NCI-H2227 (cell line): ENCODE measurements around the gene TP53RK.

ENCODE experiments used
- DNase-seq: peaks from one replicate; lab custom pipeline; 2025; ENCODE audit not compliant: unreplicated experiment; lab: John Stamatoyannopoulos, UW

The TP53RK gene

DNA sequence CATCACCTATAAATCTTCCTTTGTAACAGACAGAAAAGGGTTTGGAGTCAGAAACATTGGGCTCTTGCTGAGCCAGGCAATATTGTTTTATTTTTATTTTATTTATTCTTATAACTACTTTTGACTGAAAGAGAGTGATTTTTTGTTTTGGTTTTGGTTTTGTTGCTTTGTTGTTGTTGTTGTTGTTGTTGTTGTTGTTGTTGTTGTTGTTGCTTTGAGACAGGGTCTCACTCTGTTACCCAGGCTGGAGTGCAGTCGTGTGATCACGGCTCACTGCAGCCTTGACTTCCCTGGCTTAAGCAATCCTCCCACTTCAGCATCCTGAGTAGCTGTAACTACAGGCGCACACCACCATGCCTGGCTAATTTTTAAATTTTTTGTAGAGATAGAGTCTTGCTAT lies 22.9 kb downstream of the TP53RK start:
- DNase-seq = no peak

DNA sequence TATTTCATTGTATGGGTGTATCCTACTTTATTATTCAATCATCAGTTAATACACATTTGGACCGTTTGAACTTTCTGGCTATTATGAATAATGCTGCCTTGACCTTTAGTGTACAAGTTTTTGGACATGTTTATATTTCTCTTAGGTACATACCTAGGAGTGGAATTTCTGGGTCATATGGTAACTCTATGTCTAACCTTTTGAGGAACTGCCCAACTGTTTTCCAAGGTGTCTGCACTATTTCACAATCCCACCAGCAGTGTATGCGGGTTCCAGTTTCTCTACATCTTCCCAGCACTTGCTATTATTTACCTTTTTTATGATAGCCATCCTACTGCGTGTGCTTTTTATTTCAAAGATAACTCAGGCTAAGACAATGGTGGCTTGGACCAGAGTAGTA lies 23.6 kb downstream of the TP53RK start:
- no peak for DNase-seq

DNA sequence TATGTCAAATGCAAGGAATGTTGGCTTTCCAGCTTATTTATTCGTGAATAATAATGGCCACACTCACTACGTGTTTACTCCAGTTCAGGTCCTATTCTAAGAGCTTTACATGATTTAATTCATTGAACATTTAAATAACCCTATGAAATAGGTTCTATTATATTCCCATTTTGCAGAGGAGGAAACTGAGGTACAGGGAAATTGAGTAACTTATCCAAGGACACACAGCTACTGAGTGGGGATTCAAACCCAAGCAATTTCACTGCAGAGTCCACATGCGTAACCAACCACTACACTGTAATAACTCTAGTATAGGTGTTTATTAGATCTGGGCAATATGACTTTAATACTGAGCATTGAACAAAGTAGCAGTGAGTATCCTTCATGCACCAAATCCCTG lies 25.7 kb downstream of the TP53RK start:
- DNase-seq = no peak

DNA sequence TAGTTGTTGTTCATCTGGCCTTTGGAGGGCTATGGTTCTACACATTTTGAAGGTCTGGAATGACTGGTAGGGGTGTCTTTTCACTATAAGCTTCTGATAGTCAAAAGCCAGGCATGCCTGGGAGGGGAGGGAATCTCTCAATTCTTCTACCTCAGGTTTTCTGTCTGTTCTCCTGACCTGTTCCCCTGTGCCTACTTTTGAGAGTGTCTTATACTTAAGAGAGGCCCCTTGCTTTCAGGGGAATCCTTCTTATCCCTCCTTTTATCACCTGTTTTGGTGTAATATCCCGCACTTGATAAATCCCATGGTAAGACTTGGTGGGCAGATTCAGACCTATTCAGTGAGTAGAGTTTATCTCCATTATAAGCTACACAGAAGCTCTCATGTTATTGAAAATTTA lies 27.6 kb downstream of the TP53RK start:
- no peak for DNase-seq

GRCh38 chr20:46660487-46660886 lies 28.8 kb downstream of the TP53RK start:
- no peak for DNase-seq

- no peak for DNase-seq
Observed at GRCh38 chr20:46657618-46658017, 31.6 kb downstream of the TP53RK start.

GRCh38 chr20:46657137-46657536 lies 32.1 kb downstream of the TP53RK start:
- DNase-seq = no peak

DNA sequence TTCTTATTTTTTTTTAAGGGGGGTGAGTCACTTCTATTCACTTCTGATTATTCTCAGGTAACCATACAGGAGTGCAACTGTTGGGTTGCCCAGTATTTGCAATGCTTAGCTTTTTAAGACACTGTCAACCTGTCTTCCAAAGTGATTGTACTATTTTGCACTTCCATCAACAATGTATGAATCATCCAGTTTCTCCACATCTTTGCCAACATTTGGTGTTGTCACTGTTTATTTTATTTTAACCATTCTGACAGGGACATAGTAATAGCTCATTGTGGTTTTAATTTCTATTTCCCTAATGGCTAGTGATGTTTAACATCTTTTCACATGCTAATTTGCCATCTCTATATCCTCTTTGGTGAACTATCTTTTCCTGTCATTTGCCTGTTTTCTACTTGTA lies 36.5 kb downstream of the TP53RK start:
- DNase-seq = no peak

GRCh38 chr20:46651091-46651962 lies 37.9 kb downstream of the TP53RK start, which contains the start of gene SLC13A3:
TSS of gene SLC13A3 (minus strand) at chr20:46651459. CDS start at chr20:46651421, 38 bp downstream.
- peak; percentile 63 for DNase-seq

GRCh38 chr20:46650575-46651090 lies 38.6 kb downstream of the TP53RK start:
- DNase-seq = no peak

GRCh38 chr20:46649965-46650542 lies 39.2 kb downstream of the TP53RK start:
- no peak for DNase-seq

GRCh38 chr20:46649650-46649949 lies 39.6 kb downstream of the TP53RK start:
- DNase-seq = no peak

GRCh38 chr20:46648903-46649649 lies 40.2 kb downstream of the TP53RK start:
- peak; percentile 44 for DNase-seq

DNA sequence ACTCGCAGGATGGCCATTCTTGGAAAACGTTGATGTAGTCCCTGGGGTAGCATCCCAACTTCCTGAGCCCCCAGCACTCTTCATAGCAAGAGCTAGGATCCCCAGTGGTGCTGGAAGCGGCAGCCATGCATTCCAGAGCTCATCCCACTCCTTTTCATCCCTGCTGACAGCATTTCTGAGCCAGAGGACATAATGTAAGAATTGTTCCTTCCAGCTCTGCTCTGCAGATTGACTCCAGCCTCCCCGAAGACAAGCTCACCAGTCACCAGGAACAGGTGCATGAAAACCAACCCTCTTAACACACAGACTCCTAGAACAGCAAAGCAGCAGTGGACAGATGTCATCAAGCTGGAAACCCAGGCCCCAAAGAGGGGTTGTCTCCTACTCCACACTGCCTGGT lies 41.8 kb downstream of the TP53RK start:
- DNase-seq = no peak

DNA sequence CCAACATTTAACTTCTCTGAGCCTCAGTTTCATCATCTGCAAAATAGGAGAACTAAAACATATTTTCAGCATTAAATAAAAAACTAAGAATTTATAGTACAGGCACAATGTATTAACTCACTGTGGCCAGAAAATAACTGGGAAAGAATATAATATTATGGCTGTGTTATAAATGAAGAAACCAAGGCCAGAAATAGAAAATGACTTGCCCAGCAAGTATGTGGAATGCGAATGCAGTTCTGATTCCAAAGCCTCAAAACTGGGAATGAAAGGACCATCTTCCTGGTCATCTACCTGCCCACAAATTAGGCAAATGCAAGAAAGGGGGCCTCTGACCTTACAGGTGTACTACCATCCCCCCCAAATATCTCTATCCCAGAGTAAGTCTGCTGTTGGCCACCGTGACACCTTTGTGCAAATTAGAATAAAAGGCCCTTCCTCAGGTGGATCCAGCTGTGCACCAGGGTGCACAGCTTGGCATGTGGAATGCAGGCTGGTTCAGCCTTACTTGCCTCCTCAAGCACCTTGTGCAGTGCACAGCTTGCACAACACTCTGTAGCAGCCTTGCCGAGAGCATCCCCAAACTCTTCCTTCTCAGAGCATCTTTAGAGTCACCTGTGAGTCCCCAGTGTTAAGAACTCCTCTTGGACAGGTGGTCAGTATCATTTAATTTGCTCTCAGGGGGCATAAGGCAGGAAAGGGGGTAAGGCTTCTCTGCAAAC lies 42.4 kb downstream of the TP53RK start:
- DNase-seq = no peak

DNA sequence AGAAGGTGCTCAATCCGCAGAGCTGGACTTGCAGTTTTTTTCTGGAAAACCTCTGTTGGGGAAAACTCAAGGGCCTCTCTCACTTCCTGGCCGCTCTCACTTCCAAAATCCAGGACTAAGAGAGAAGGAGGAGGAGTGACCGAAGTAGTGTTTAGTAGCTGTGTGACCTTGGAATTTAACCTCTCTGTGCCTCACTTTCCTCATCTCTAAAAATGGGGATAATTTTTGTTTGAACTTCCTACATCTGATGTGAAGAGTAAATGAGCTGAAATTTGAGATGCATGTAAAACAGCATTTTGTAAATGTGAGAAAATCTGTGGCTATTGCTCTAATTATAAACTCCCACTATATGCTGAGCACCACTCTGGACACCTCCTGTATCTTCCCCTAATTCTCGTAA lies 43.1 kb downstream of the TP53RK start:
- no peak for DNase-seq

DNA sequence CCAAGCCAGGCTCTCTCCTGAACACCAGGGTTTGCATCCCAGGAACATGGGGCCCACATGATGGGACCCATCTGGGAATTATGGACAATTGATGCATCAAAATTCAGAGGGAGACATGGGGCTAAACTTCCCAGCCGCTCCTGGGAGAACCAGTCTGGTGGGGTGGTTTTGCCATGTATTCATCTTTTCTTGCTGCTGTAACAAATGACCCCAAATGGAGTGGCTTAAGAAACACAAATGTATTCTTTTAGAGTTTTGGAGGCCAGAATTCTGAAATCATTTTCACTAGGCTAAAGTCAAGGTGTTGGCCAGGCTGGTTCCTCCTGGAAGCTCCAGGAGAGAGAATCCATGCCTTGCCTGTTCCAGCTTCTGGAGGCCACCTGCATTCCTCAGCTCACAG lies 44.5 kb downstream of the TP53RK start:
- no peak for DNase-seq

- no peak for DNase-seq
Observed at GRCh38 chr20:46644160-46644559, 45.1 kb downstream of the TP53RK start.

DNA sequence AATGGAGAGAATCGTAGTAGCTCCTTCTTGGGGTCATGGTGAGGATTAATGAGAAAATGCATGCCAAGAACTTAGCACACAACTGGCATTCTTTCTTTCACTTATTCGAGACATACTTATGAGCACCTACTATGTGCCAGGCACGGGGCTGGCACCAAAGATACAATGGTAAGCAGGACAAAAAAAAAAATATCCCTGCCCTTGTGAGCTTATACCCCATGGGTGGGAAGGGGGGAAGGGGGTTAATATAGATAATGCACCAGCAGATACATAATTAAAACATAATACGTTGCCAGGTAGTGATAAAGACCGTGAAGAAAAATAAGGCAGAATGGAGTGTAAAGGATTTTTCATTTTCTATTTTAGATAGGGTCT lies 46.3 kb downstream of the TP53RK start:
- no peak for DNase-seq

DNA sequence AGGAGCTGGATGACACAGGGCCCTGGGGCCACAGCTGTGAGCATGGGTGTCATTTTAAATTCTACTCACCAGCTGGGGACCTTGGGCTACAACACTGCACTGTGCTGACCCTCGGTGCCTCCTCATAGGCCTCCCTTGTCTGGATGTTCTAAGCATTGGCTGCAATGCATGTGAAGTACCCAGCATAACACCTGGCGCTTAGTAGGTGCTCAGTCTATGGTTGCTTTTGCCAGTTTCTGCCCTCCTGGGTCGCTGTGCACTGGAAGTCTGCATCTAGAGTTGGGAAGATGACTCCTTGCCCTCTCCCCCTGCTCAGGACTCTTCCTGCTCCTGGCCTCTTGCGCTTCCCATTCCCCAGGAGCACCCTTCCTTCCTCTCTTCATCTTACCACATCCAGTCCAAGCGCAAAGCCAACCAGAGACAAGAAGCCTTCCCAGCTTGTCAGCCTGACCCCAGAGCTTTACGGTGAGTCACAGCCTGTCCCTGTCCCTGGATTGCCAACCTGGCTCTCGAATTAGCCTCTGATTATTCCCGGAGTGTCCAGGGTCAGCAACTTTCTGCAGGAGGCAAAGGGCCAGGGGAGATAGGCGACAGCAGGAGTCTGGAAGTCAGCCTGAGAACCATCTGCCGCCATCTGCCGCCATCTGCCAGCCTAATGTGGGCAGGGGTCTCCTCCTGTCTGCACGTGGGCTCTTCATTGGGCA lies 46.8 kb downstream of the TP53RK start:
- no peak for DNase-seq

DNA sequence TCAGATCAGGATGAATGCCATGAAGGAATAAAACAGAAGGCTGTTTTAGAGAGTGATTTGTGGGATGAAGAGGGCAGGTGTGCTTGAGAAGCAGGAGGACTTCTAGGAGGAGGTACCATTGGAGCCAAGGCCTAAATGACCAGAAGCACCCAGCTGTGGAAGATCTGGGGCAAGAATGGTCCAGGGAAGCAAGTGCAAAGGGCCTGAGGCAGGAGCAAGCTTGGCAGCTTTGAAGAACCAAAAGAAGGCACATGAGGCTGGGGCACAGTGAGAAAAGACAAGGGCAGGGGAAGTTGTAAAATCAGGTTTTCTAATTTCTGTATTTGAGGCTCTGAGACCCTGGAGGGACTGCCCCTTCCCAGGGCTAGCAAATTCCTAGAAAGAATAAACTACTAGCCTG lies 47.8 kb downstream of the TP53RK start:
- no peak for DNase-seq
